GM18505 (cell line): ENCODE results near the gene PLPPR3.

Source experiments
- ATAC-seq: cut with Tn5 transposase; IDR thresholded peaks from one replicate; pipeline ENCODE4 v1.9.1; 2021; ENCODE audit not compliant: unreplicated experiment
- POLR2A ChIP-seq: IDR thresholded peaks from 4 replicates; pipeline ENCODE4 v1.6.1; 2011; ENCODE audit warnings: borderline replicate concordance; ENCODE audit not compliant: insufficient read depth, insufficient read length; ENCODE audit errors: extremely low read depth

Gene PLPPR3

GRCh38 chr19:821825-822503 lies at the start of gene PLPPR3:
Gene PLPPR3, minus strand, starts transcription at chr19:821955. Its CDS starts 396 bp downstream, at chr19:821559.
- no peak for TF ChIP-seq POLR2A
- ATAC-seq = no peak

GRCh38 chr19:870963-871401 lies 49.2 kb upstream of the PLPPR3 start:
- ATAC-seq = no peak
- no peak for TF ChIP-seq POLR2A

DNA sequence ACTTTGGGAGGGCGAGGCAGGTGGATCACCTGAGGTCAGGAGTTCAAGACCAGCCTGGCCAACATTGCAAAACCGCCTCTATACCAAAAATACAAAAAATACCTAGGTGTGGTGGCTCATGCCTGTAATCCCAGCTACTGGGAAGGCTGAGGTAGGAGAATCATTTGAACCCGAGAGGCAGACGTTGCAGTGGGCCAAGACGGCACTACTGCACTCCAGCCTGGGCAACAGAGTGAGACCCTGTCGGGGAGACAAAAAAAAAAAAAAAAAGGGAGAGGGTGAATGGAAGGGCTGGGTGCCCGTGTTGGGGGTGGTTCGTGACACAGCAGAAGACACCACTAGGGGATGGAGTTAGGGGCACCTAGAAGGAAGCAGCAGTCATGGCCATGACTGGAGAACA lies 48.6 kb upstream of the PLPPR3 start:
- TF ChIP-seq POLR2A = no peak
- no peak for ATAC-seq

GRCh38 chr19:869245-870177 lies 47.8 kb upstream of the PLPPR3 start:
- no peak for ATAC-seq
- no peak for TF ChIP-seq POLR2A

- ATAC-seq = no peak
- TF ChIP-seq POLR2A = no peak
Observed at GRCh38 chr19:868458-869244, 46.9 kb upstream of the PLPPR3 start.

GRCh38 chr19:867855-868457 lies 46.2 kb upstream of the PLPPR3 start:
- ATAC-seq = no peak
- no peak for TF ChIP-seq POLR2A

GRCh38 chr19:867301-867793 lies 45.6 kb upstream of the PLPPR3 start:
- no peak for ATAC-seq
- TF ChIP-seq POLR2A = no peak

- no peak for ATAC-seq
- TF ChIP-seq POLR2A = no peak
Observed at GRCh38 chr19:866769-867300, 45.1 kb upstream of the PLPPR3 start.

DNA sequence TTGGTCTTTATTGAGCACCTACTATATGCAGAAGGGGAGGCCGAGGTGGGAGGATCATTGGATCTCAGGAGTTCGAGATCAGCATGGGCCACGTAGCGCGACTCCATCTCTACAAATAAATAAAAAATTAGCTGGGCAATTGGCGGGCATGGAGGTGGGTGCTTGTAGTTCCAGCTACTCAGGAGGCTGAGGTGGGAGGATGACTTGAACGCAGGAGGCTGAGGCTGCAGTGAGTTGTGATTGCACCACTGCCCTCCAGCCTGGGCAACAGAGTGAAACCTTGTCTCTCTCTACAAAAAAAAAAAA lies 41.5 kb upstream of the PLPPR3 start:
- no peak for ATAC-seq
- TF ChIP-seq POLR2A = no peak

DNA sequence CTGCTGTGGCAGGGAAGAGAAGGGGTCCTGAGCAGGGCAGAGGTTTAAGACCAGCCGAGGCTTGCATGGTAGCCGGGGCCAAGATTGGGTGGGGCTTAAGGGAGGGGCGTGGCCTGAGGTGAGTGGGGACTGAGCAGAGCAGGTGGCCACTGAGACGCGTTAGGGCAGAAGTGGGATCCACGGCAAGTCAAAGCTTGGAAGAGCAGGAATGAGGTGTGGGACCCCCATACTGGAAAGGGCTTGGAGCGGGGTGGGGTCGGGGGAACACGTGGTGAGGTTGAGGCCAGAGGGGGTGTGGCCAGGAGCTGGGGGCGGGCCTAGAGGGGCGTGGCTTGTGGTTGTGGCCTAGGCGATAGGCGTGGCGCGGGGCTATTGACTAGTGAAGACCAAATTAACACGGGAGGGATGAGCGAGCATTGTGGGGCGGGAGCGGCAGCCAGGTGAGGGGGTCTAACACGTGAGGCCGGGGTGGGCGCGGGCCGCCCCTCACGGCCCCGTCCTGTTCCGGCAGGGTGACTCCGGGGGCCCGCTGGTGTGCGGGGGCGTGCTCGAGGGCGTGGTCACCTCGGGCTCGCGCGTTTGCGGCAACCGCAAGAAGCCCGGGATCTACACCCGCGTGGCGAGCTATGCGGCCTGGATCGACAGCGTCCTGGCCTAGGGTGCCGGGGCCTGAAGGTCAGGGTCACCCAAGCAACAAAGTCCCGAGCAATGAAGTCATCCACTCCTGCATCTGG lies 41.0 kb upstream of the PLPPR3 start:
- ATAC-seq = no peak
- TF ChIP-seq POLR2A = no peak

GRCh38 chr19:861756-862580 lies 40.2 kb upstream of the PLPPR3 start:
- ATAC-seq = no peak
- TF ChIP-seq POLR2A = no peak
